H54 (cell line): Measurements from ENCODE around the gene ABHD8.
"Not testable (repeated sequence)": the region's sequence is repeated elsewhere in the genome, so short reads cannot be mapped to it uniquely, and the experiment has no call there.

Experiments
- DNase-seq: peaks from one replicate; pipeline ENCODE4 v3.0.0; 2011; ENCODE audit warnings: low spot score, mixed read lengths; ENCODE audit not compliant: insufficient read length
- FAIRE-seq: peaks from 3 replicates; lab custom pipeline; 2011; peaks lifted over from hg19 to GRCh38; lab: Jason Lieb, UNC
- POLR2A ChIP-seq: IDR thresholded peaks from 2 replicates; pipeline ENCODE4 v1.6.1; 2011; ENCODE audit warnings: low read depth, mild to moderate bottlenecking, low read length

ABHD8 gene

GRCh38 chr19:17305216-17305516, 1.9 kb upstream of the ABHD8 start:
- peak; percentile 88 for FAIRE-seq
- no peak for DNase-seq
- no peak for TF ChIP-seq POLR2A

GRCh38 chr19:17304386-17305215, 1.4 kb upstream of the ABHD8 start:
- no peak for TF ChIP-seq POLR2A
- FAIRE-seq (no peak), DNase-seq (no peak)

GRCh38 chr19:17303940-17304267, 679 bp upstream of the ABHD8 start:
- DNase-seq (no peak), FAIRE-seq (no peak)
- no peak for TF ChIP-seq POLR2A

GRCh38 chr19:17302391-17303166, 646 bp downstream of the ABHD8 start:
- DNase-seq (no peak), FAIRE-seq (no peak)
- TF ChIP-seq POLR2A = no peak

- no peak for DNase-seq
- FAIRE-seq = no peak
- TF ChIP-seq POLR2A = no peak
Observed at GRCh38 chr19:17300992-17301619, 2.1 kb downstream of the ABHD8 start.

GRCh38 chr19:17296976-17297375, 6.2 kb downstream of the ABHD8 start:
- TF ChIP-seq POLR2A = no peak
- DNase-seq (no peak), FAIRE-seq (no peak)

GRCh38 chr19:17296273-17296672, 7.0 kb downstream of the ABHD8 start:
- TF ChIP-seq POLR2A = no peak
- DNase-seq (peak; percentile 80), FAIRE-seq (no peak)

- not testable (repeated sequence) for FAIRE-seq, DNase-seq
Observed at GRCh38 chr19:17295551-17295950, 7.7 kb downstream of the ABHD8 start.

- TF ChIP-seq POLR2A = no peak
- DNase-seq (peak; percentile 69), FAIRE-seq (no peak)
Observed at GRCh38 chr19:17294051-17294891, 9.0 kb downstream of the ABHD8 start.

- no peak for TF ChIP-seq POLR2A
- FAIRE-seq = no peak
- DNase-seq = no peak
Observed at GRCh38 chr19:17293605-17294004, 9.6 kb downstream of the ABHD8 start.

- DNase-seq (peak; percentile 94), FAIRE-seq (peak; percentile 38)
- TF ChIP-seq POLR2A = peak; percentile 40; the same call in 1 of the 2 replicates
Observed at GRCh38 chr19:17292301-17293074, 10.7 kb downstream of the ABHD8 start.

GRCh38 chr19:17289489-17289888, 13.7 kb downstream of the ABHD8 start:
- peak; percentile 63 for DNase-seq
- FAIRE-seq = no peak
- no peak for TF ChIP-seq POLR2A

- no peak for FAIRE-seq
- no peak for TF ChIP-seq POLR2A
- no peak for DNase-seq
Observed at GRCh38 chr19:17286752-17287151, 16.5 kb downstream of the ABHD8 start.
